GM21786 (cell line): ENCODE results near the gene CCL20.

ENCODE experiments used
- ATAC-seq: cut with Tn5 transposase; IDR thresholded peaks from one replicate; pipeline ENCODE4 v1.9.1; 2021; ENCODE audit not compliant: unreplicated experiment

CCL20 gene

GRCh38 chr2:227799202-227799601, 14.4 kb upstream of the CCL20 start:
- no peak for ATAC-seq

GRCh38 chr2:227802882-227803281, 10.8 kb upstream of the CCL20 start:
- no peak for ATAC-seq

GRCh38 chr2:227804975-227805374, 8.7 kb upstream of the CCL20 start:
- ATAC-seq: no peak

- ATAC-seq: no peak
Measured at GRCh38 chr2:227805578-227805977, 8.1 kb upstream of the CCL20 start.

GRCh38 chr2:227808936-227809335, 4.7 kb upstream of the CCL20 start:
- no peak for ATAC-seq

GRCh38 chr2:227812001-227812400, 1.6 kb upstream of the CCL20 start:
- ATAC-seq: no peak

- no peak for ATAC-seq
Measured at GRCh38 chr2:227813229-227813561, 447 bp upstream of the CCL20 start.

- no peak for ATAC-seq
Measured at GRCh38 chr2:227815066-227815465, 1.4 kb downstream of the CCL20 start.

- no peak for ATAC-seq
Measured at GRCh38 chr2:227816507-227817294, 3.1 kb downstream of the CCL20 start.

GRCh38 chr2:227817336-227817735, 3.7 kb downstream of the CCL20 start:
- no peak for ATAC-seq

GRCh38 chr2:227817850-227818674, 4.4 kb downstream of the CCL20 start:
- peak; percentile 57 for ATAC-seq

- ATAC-seq: no peak
Measured at GRCh38 chr2:227818675-227819397, 5.2 kb downstream of the CCL20 start.

GRCh38 chr2:227819398-227819697, 5.7 kb downstream of the CCL20 start:
- ATAC-seq: no peak

- no peak for ATAC-seq
Measured at GRCh38 chr2:227821043-227821942, 7.7 kb downstream of the CCL20 start.

- ATAC-seq: no peak
Measured at GRCh38 chr2:227822416-227823003, 8.9 kb downstream of the CCL20 start.

- no peak for ATAC-seq
Measured at GRCh38 chr2:227823922-227824321, 10.3 kb downstream of the CCL20 start.

GRCh38 chr2:227824711-227825110, 11.1 kb downstream of the CCL20 start:
- no peak for ATAC-seq

- ATAC-seq: no peak
Measured at GRCh38 chr2:227826019-227826521, 12.4 kb downstream of the CCL20 start.

GRCh38 chr2:227826563-227826962, 12.9 kb downstream of the CCL20 start:
- ATAC-seq: no peak

GRCh38 chr2:227827143-227827542, 13.5 kb downstream of the CCL20 start:
- no peak for ATAC-seq
